DMS153 treated with DMSO at 0.1 percent for 48 hours (cell line): ENCODE measurements around the gene GNGT1.
"Not testable (repeated sequence)": the region's sequence is repeated elsewhere in the genome, so short reads cannot be mapped to it uniquely, and the experiment has no call there.

Experiments used
- DNase-seq: peaks from one replicate; lab custom pipeline; 2025; ENCODE audit not compliant: unreplicated experiment; lab: John Stamatoyannopoulos, UW

Gene GNGT1

GRCh38 chr7:93902777-93903423 lies 3.5 kb upstream of the GNGT1 start:
- DNase-seq: peak; percentile 10

- no peak for DNase-seq
Measured at GRCh38 chr7:93910076-93910994, 4.0 kb downstream of the GNGT1 start.

GRCh38 chr7:93911242-93911641 lies 4.9 kb downstream of the GNGT1 start:
- DNase-seq: not testable (repeated sequence)

GRCh38 chr7:93911661-93912060 lies 5.3 kb downstream of the GNGT1 start:
- not testable (repeated sequence) for DNase-seq

GRCh38 chr7:93913197-93913596 lies 6.8 kb downstream of the GNGT1 start:
- no peak for DNase-seq

GRCh38 chr7:93914581-93915066 lies 8.3 kb downstream of the GNGT1 start:
- no peak for DNase-seq

- not testable (repeated sequence) for DNase-seq
Measured at GRCh38 chr7:93915206-93915842, 9.0 kb downstream of the GNGT1 start.

- DNase-seq: not testable (repeated sequence)
Measured at GRCh38 chr7:93915888-93916287, 9.5 kb downstream of the GNGT1 start.

- not testable (repeated sequence) for DNase-seq
Measured at GRCh38 chr7:93916315-93916714, 9.9 kb downstream of the GNGT1 start.

- DNase-seq: no peak
Measured at GRCh38 chr7:93920496-93921182, 14.3 kb downstream of the GNGT1 start.

GRCh38 chr7:93921186-93921585 lies 14.8 kb downstream of the GNGT1 start:
- no peak for DNase-seq

- no peak for DNase-seq
Measured at GRCh38 chr7:93921607-93922566, 15.5 kb downstream of the GNGT1 start, which contains the start of gene GNG11. GNG11 (plus strand) TSS chr7:93921735; CDS start chr7:93922138, 403 bp downstream.

- no peak for DNase-seq
Measured at GRCh38 chr7:93923296-93923695, 16.9 kb downstream of the GNGT1 start.

- no peak for DNase-seq
Measured at GRCh38 chr7:93923942-93924341, 17.6 kb downstream of the GNGT1 start.

GRCh38 chr7:93926800-93927199 lies 20.4 kb downstream of the GNGT1 start:
- DNase-seq: no peak

- no peak for DNase-seq
Measured at GRCh38 chr7:93927585-93927984, 21.2 kb downstream of the GNGT1 start.

- DNase-seq: no peak
Measured at GRCh38 chr7:93931655-93932054, 25.3 kb downstream of the GNGT1 start.

GRCh38 chr7:93933156-93933555 lies 26.8 kb downstream of the GNGT1 start:
- no peak for DNase-seq

GRCh38 chr7:93935102-93935501 lies 28.7 kb downstream of the GNGT1 start:
- no peak for DNase-seq

- no peak for DNase-seq
Measured at GRCh38 chr7:93937818-93938217, 31.5 kb downstream of the GNGT1 start.
